Skeletal muscle satellite cell (primary cell): ENCODE results near the gene RNF17.

Source experiments
- H3K27me3 ChIP-seq: 2 replicates; pipeline ENCODE4 v1.7.0; 2013; ENCODE audit warnings: low read length; ENCODE audit not compliant: control insufficient read depth, insufficient read depth
- H3K36me3 ChIP-seq: 2 replicates; pipeline ENCODE4 v1.7.0; 2013; ENCODE audit warnings: mild to moderate bottlenecking, control low read depth, low read length; ENCODE audit not compliant: insufficient read depth
- H3K4me1 ChIP-seq: 2 replicates; pipeline ENCODE4 v1.7.0; 2013; ENCODE audit warnings: low read length; ENCODE audit not compliant: control insufficient read depth, insufficient read depth
- H3K4me2 ChIP-seq: 2 replicates; pipeline ENCODE4 v1.7.0; 2013; ENCODE audit warnings: mild to moderate bottlenecking, low read length
- H3K4me3 ChIP-seq: 2 replicates; pipeline ENCODE4 v1.7.0; 2013; ENCODE audit warnings: low read length
- H3K9ac ChIP-seq: 2 replicates; pipeline ENCODE4 v1.7.0; 2013; ENCODE audit warnings: mild to moderate bottlenecking, low read depth, low read length, moderate library complexity
- H3K9me3 ChIP-seq: replicated peaks from 2 replicates; pipeline ENCODE4 v1.7.0; 2013; ENCODE audit warnings: mild to moderate bottlenecking, control low read depth, low read length

RNF17 gene

DNA sequence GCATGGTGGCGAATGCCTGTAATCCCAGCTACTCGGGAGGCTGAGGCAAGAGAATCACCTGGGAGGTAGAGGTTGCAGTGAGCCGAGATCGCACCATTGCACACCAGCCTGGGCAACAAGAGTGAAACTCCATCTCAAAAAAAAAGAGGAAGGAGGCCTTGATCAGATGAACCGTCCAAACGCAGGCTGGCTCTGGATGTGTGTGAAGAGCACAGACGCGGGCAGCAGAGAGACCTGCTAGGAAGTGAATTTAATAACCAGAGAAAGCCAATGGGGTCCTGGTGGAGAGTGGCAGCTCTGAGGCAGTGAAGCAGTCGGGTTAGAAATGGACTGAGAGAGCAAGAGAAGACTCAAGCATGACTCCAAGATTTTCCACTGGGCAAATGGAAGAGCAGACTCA lies 136.5 kb downstream of the RNF17 start:
- Histone ChIP-seq H3K4me1 (peaks cover 3% of the 10 kb centered on the region), H3K36me3 (peaks cover 8% of the 10 kb centered on the region), H3K4me2 (no peak overlapping the region), H3K9me3 (no peaks in the 10 kb centered on the region), H3K9ac (no peak overlapping the region), H3K4me3 (no peak overlapping the region), H3K27me3 (no peaks in the 10 kb centered on the region)

DNA sequence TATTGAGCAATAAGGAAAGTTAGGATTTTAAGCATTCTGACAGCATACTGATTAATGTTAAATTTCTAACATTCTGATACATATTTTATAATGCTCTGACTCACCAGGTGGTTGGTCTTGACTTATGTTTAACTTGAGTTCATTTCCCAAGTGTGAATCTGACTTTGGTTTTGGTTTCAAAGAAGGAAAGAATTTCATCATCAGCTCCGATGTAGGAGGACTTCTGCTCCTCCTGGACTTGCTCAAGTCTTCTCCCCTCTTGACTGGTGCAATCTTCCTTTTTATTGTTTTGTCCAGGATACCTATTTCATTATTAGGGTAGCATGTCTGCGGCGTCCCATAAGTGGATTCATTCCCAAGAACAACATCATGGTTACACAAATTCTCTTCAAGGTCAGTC lies 141.3 kb downstream of the RNF17 start:
- peaks cover 12% of the 10 kb centered on the region for H3K36me3 ChIP-seq
- no peak overlapping the region for H3K4me3 ChIP-seq
- H3K9ac ChIP-seq: no peak overlapping the region
- H3K9me3 ChIP-seq: no peaks in the 10 kb centered on the region
- no peaks in the 10 kb centered on the region for H3K27me3 ChIP-seq
- peaks cover 3% of the 10 kb centered on the region for H3K4me1 ChIP-seq
- no peak overlapping the region for H3K4me2 ChIP-seq

DNA sequence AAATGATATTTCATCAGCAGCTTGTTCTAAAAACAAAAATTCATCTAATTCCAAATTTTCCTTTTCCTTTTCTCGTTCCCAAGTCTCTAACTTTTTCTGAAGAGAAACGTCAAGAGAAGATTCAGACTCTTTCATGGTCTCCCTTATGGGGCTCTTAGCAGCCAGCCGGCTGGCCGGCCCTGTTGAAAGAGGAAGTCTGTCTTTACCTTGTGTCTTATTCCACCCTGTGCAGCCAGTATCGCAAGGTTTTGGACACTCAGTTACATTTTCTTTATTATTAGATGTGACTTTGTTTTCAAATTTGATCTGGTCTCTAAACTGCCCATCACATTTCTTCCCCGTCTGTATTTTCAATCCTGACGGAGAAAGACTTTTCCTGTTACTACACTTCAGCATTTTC lies 142.3 kb downstream of the RNF17 start:
- H3K9ac ChIP-seq: no peak overlapping the region
- peaks cover 12% of the 10 kb centered on the region for H3K36me3 ChIP-seq
- H3K9me3 ChIP-seq: no peaks in the 10 kb centered on the region

DNA sequence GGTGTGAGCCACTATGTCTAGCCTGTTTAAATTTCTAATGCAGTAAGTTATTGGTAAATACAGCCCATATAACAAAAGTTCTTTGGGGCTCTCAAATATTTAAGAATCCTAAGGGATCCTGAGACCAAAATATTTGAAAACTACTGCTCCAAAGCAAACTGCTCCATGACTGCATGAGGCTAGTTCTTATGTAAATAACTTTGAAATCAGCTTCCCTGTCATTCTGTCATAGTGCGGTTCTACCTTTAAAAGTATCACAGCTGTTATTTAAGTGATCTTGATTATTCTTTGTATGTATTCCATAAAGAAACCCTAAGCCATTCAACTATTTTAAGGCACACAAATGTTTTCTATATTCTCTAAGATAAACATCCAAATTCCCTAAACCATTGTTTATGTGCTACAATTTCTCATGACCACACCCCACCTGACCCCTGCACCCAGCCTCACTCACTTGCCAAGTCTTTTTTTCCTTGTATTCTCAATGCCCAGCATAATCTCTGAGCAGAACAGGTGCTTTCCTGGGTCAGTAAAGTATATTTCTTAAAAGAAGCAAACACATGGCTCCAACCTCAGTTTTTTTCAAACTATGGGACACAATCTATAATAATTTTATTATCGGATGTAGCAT lies 146.6 kb downstream of the RNF17 start:
- Histone ChIP-seq H3K9me3 (no peaks in the 10 kb centered on the region), H3K36me3 (peaks cover 7% of the 10 kb centered on the region), H3K4me3 (no peak overlapping the region), H3K4me2 (peak overlapping the region; percentile 28), H3K4me1 (peaks cover 14% of the 10 kb centered on the region), H3K9ac (no peak overlapping the region), H3K27me3 (no peaks in the 10 kb centered on the region)

More for the DNA sequence above, 142.3 kb downstream of the RNF17 start:
- H3K4me3 ChIP-seq: no peak overlapping the region
- peaks cover 13% of the 10 kb centered on the region for H3K4me1 ChIP-seq
- no peak overlapping the region for H3K4me2 ChIP-seq
- H3K27me3 ChIP-seq: no peaks in the 10 kb centered on the region

DNA sequence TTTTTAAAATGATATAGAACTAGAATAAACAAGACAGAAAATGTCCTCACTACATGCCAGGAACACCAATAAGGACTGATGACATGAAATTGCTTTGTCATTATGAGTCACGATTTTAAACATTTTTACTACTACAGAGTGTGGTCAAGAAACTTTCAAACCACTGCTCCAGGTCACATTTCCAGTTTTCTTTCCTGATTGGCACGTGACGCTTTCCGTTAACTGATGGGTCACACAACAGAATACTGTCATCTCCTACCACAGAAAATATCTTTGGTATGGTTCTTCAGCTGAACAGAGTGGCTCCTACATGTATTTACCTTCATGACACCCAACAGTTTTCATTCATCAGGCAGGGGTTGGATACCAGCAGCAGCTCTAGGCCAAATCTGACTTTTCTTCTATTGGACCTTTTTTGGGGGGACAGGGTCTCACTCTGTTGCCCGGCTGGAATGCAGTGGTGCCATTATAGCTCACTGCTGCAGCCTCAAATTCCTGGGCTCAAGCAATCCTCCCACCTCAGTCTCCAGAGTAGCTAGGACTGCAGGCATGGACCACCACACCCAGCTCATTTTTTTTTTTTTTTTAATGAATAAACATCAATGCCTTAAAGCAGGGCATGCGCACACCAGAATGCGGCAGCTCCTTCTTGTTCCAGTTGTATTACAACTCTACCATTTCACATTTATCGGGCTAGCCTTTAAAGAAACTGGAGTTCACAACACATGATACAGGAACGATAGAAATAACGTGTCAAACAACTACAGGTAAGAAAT lies 147.4 kb downstream of the RNF17 start:
- Histone ChIP-seq H3K9me3 (no peaks in the 10 kb centered on the region), H3K9ac (no peak overlapping the region), H3K27me3 (no peaks in the 10 kb centered on the region), H3K36me3 (peaks cover 3% of the 10 kb centered on the region), H3K4me1 (peaks cover 14% of the 10 kb centered on the region), H3K4me2 (peak overlapping the region; percentile 28), H3K4me3 (peak overlapping the region; percentile 18)

DNA sequence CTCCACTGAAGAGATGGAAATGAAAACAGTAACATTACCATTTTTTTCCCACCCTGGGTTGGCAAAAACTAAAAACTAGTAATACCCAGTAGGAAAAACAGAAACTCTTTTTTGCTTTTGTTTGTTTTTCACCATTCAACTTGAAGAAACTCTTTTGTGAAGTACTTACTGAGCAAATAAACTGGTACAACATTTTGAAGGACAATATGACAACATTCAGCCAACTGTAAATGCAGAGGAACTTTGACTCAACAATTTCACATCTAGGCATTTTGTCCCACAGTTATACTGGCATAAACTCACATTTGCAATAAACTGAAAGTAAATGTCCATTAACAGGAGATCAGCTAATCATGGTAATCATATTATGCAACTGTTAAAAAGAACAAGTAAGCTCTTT lies 152.5 kb downstream of the RNF17 start:
- Histone ChIP-seq H3K9me3 (no peaks in the 10 kb centered on the region), H3K4me1 (peaks cover 10% of the 10 kb centered on the region), H3K4me2 (no peak overlapping the region), H3K27me3 (no peaks in the 10 kb centered on the region), H3K36me3 (no peaks in the 10 kb centered on the region), H3K9ac (no peak overlapping the region), H3K4me3 (no peak overlapping the region)

DNA sequence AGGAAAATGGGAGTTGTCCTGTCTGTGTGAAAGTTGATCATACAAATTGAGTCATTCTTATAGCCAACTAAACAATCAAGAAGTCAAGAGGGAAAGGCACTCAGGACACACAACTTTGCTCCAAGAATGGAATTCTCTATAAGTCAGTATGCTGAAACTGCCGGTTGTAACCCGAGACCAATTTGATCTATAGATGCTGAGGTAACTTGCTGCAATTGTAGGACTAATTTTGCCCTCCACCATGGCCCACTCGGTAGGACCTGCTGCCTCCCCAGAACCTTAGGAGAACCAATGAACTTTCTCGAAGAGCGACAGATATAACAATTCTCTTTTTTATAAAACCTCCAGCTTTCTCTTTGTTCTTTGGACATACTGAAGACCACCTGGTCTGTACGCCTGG lies 157.0 kb downstream of the RNF17 start:
- no peaks in the 10 kb centered on the region for H3K9me3 ChIP-seq
- H3K4me3 ChIP-seq: no peak overlapping the region
- peaks cover 12% of the 10 kb centered on the region for H3K4me1 ChIP-seq
- no peaks in the 10 kb centered on the region for H3K27me3 ChIP-seq
- H3K9ac ChIP-seq: no peak overlapping the region
- H3K4me2 ChIP-seq: no peak overlapping the region
- no peaks in the 10 kb centered on the region for H3K36me3 ChIP-seq

DNA sequence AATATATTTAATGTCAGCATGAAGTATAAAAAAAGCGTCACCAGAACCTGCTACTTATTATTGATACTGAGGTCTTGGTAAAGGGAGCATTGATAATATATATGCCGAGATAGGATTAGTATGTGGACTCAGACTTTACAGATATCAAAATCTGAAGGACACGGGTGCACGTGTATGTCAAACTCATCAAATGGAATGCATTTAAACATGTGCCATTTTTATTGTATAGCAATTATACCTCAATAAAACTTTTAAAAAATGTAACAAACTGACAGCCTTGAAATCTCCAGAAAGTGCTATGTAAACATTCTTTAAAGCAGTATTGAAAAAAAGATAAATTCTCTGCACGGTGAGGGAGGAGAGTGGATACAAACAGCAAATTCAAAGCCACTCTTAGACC lies 157.9 kb downstream of the RNF17 start:
- Histone ChIP-seq H3K4me2 (peak overlapping the region; percentile 82), H3K4me1 (peaks cover 12% of the 10 kb centered on the region), H3K27me3 (peaks cover 2% of the 10 kb centered on the region), H3K36me3 (no peaks in the 10 kb centered on the region), H3K9ac (peak overlapping the region; percentile 96), H3K4me3 (peak overlapping the region; percentile 91), H3K9me3 (no peaks in the 10 kb centered on the region)

DNA sequence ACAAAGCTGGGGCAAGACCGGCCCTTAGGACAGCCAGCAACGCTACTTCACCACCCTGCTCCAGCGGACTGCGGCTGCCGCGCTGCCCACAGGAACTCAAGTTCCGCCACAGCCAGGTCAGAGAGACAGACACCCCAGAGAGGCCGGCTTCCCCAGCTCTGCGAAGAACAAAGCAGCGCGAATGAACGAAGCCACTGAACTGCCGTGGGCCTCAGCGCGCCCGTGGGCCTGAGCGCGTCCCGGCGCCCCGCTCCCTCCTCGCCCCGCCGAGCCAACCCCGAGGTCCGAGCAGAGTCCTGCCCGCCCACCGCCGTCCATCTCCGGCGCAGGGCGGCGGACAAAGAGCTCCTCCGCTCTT lies 158.4 kb downstream of the RNF17 start:
- peaks cover 12% of the 10 kb centered on the region for H3K4me1 ChIP-seq
- H3K27me3 ChIP-seq: peaks cover 6% of the 10 kb centered on the region
- H3K36me3 ChIP-seq: no peaks in the 10 kb centered on the region
- H3K4me3 ChIP-seq: peak overlapping the region; percentile 91
- no peaks in the 10 kb centered on the region for H3K9me3 ChIP-seq
- H3K4me2 ChIP-seq: peak overlapping the region; percentile 82
- peak overlapping the region; percentile 96 for H3K9ac ChIP-seq

DNA sequence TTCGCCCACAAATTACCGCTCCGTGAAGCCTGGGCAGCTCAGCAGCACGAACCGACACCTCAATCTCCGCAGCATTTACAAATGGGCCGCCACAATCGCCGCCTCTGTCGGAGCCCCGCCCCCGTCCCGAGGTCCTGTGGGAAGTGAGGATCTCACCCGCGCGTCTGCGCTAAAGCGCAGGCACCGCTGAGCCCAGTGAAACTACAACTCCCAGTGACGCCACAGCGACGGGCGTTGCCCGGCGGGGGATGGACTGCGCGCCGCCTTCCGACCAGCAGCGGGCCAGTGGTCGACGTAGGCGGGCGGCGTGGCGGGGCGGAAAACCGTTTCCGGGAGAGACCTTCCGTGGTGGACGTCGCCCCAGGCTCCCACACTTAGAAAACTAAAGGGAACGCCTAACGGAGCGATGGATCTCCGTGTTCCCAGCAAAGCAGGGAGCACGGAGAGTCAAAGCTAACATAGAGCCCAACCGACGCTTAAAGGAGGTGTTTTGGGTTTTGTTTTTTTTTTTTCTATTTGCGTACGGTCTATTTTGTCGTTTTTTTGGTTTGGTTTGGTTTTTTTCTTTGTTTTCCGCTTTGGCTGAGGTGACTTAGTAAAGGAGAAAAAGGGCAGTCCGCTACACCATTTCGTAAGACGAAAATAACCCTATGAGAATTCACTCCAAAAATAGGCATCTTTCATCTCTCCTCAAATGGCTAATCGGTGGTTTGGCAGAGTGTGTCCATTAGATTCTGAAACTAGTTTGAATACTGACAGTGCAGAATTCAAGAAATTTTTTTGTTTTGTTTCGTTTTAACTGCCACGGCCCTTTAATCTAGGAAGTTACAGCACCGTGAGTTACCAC lies 159.0 kb downstream of the RNF17 start:
- H3K9me3 ChIP-seq: no peaks in the 10 kb centered on the region
- peaks cover 7% of the 10 kb centered on the region for H3K27me3 ChIP-seq
- peak overlapping the region; percentile 85 for H3K4me2 ChIP-seq
- H3K4me1 ChIP-seq: peaks cover 12% of the 10 kb centered on the region
- H3K4me3 ChIP-seq: peak overlapping the region; percentile 91
- H3K36me3 ChIP-seq: no peaks in the 10 kb centered on the region
- peak overlapping the region; percentile 96 for H3K9ac ChIP-seq

DNA sequence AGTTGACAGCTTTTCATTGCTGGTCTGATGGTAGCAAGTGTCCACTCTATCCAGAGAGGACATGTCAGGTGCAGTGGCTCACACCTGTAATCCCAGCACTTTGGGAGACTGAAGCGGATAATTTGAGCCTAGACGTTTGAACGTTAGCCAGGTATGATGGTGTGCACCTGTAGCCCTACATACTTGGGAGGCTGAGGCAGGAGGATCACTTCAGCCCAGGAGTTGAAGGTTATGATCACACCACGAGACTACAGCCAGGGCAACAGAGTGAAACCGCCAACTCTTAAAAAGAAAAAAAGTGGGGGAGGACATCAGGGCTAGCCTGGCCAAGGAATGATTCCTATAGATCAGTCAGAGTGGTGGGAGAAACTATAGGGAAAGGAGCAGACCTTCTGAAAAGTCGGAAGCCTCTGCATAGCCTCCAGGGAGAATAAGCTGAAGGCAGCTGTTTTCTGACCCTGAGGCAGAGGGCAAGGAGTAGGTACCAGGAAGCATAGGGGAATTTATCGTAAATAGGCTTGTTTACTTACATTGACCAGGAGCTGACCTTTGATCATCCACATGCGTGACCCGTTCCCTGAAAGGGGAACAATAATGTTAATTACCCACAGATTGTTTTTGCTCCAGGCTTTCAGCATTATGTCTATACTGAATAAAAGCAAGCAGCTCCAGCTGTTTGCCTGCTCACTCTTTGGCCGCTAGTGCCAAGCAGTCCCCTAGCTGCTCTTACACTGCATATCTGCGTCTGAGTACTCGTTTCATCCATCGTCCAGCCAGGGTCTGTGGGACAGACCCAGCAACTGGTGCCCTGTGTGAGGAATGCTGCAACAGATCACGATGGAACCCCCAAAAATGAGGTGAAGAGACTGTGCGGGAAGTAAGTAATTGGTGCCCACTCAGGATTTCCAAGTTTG lies 161.6 kb downstream of the RNF17 start:
- Histone ChIP-seq H3K4me1 (peaks cover 5% of the 10 kb centered on the region), H3K36me3 (no peaks in the 10 kb centered on the region), H3K9me3 (no peaks in the 10 kb centered on the region), H3K4me3 (no peak overlapping the region), H3K9ac (no peak overlapping the region), H3K4me2 (no peak overlapping the region), H3K27me3 (peaks cover 12% of the 10 kb centered on the region)
